WTC11 (cell line): Measurements from ENCODE around the gene TMEM130. TPM values are rescaled to one million over a fixed set of nuclear protein-coding genes. Genes with fewer than 3 reads are reported as not detected.

Experiments used
- ATAC-seq: fragments of 200-7000 bp; cut with Tn5 transposase; 2 replicates; pipeline ENCODE4 v1.10.0; 2021; ENCODE audit warnings: mild to moderate bottlenecking, moderate library complexity
- CTCF ChIA-PET: fragments of 300-600 bp; sonication (Branson Sonifier 250); formaldehyde crosslinking; loops from one replicate; lab custom pipeline; 2021; ENCODE audit warnings: antibody characterized with exemption; lab: Charles Lee
- POLR2A ChIA-PET: fragments of 350-600 bp; sonication (Branson Sonifier 250); formaldehyde crosslinking; loops from one replicate; lab custom pipeline; 2021; ENCODE audit warnings: antibody characterized with exemption; lab: Charles Lee
- DNase-seq: peaks from one replicate; pipeline ENCODE4 v3.0.0; 2021; ENCODE audit warnings: low spot score
- H3K27ac Mint-ChIP-seq: 2 replicates; pipeline ENCODE4 v1.8.0; 2021; ENCODE audit warnings: mixed read lengths
- H3K27me3 Mint-ChIP-seq: 2 replicates; pipeline ENCODE4 v1.8.0; 2021; ENCODE audit warnings: low read depth, mild to moderate bottlenecking, moderate library complexity, mixed read lengths
- H3K36me3 Mint-ChIP-seq: 2 replicates; pipeline ENCODE4 v1.8.0; 2021; ENCODE audit warnings: mixed read lengths
- H3K4me1 Mint-ChIP-seq: 2 replicates; pipeline ENCODE4 v1.8.0; 2022; ENCODE audit warnings: mixed read lengths
- H3K4me3 Mint-ChIP-seq: 2 replicates; pipeline ENCODE4 v1.8.0; 2021; ENCODE audit warnings: mild to moderate bottlenecking, moderate library complexity, mixed read lengths
- H3K9me3 Mint-ChIP-seq: 2 replicates; pipeline ENCODE4 v1.8.0; 2021; ENCODE audit warnings: mixed read lengths
- FOXJ3 ChIP-seq: sonication (generic); formaldehyde crosslinking; IDR thresholded peaks from 2 replicates; pipeline ENCODE4 v1.9.0; 2021; ENCODE audit warnings: missing genetic modification reagents, mild to moderate bottlenecking, borderline replicate concordance
- JUN ChIP-seq: sonication (generic); formaldehyde crosslinking; IDR thresholded peaks from 2 replicates; pipeline ENCODE4 v1.8.0; 2023; ENCODE audit warnings: mild to moderate bottlenecking, missing genetic modification reagents
- MXD4 ChIP-seq: fragments of 250-450 bp; sonication (Bioruptor Pico); IDR thresholded peaks from 2 replicates; pipeline ENCODE4 v1.8.0; 2021; ENCODE audit warnings: mild to moderate bottlenecking, moderate library complexity, borderline replicate concordance
- NFATC4 ChIP-seq: fragments of 250-450 bp; sonication (Bioruptor Pico); IDR thresholded peaks from 2 replicates; pipeline ENCODE4 v1.9.0; 2021; ENCODE audit warnings: mild to moderate bottlenecking
- USF2 ChIP-seq: sonication (generic); formaldehyde crosslinking; IDR thresholded peaks from 2 replicates; pipeline ENCODE4 v1.8.1; 2023; ENCODE audit warnings: mild to moderate bottlenecking, missing genetic modification reagents, moderate library complexity
- ZNF121 ChIP-seq: sonication (generic); formaldehyde crosslinking; IDR thresholded peaks from 2 replicates; pipeline ENCODE4 v1.8.0; 2023; ENCODE audit warnings: missing genetic modification reagents
- ZNF532 ChIP-seq: fragments of 250-450 bp; sonication (Bioruptor Pico); IDR thresholded peaks from 2 replicates; pipeline ENCODE4 v1.9.0; 2021; ENCODE audit warnings: mild to moderate bottlenecking, borderline replicate concordance
- total RNA-seq: library from RNA; stranded (reverse); gene quantifications from 3 replicates; pipeline ENCODE4 v1.2.3, GENCODE V29; 2021
- TF ChIP-seq, protein P1 (sequence below): sonication (generic); formaldehyde crosslinking; IDR thresholded peaks from 2 replicates; pipeline ENCODE4 v1.8.0; 2023; ENCODE audit warnings: missing genetic modification reagents
- TF ChIP-seq, protein P2 (sequence below): sonication (generic); formaldehyde crosslinking; IDR thresholded peaks from 2 replicates; pipeline ENCODE4 v1.8.1; 2022; ENCODE audit warnings: mild to moderate bottlenecking, missing genetic modification reagents, moderate library complexity, borderline replicate concordance
- TF ChIP-seq, protein P3 (sequence below): fragments of 200-600 bp; IDR thresholded peaks from 2 replicates; pipeline ENCODE4 v1.8.0; 2022; ENCODE audit warnings: antibody characterized with exemption

Gene TMEM130
- total RNA-seq, 1 experiment from 2014 or later: 3.2 TPM

GRCh38 chr7:98879979-98880315 lies 10.1 kb upstream of the TMEM130 start:
- POLR2A ChIA-PET: no interaction called here
- H3K36me3 Mint-ChIP-seq: peaks cover 34% of the 10 kb centered on the region
- no peaks in the 10 kb centered on the region for H3K9me3 Mint-ChIP-seq
- ATAC-seq (no peak), DNase-seq (no peak)
- peak overlapping the region; percentile 81 for H3K4me3 Mint-ChIP-seq
- TF ChIP-seq, protein P1, sequence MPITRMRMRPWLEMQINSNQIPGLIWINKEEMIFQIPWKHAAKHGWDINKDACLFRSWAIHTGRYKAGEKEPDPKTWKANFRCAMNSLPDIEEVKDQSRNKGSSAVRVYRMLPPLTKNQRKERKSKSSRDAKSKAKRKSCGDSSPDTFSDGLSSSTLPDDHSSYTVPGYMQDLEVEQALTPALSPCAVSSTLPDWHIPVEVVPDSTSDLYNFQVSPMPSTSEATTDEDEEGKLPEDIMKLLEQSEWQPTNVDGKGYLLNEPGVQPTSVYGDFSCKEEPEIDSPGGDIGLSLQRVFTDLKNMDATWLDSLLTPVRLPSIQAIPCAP (CRISPR knock-in tag): no peak
- no peak for TF ChIP-seq NFATC4 (CRISPR knock-in tag)
- TF ChIP-seq, protein P2, sequence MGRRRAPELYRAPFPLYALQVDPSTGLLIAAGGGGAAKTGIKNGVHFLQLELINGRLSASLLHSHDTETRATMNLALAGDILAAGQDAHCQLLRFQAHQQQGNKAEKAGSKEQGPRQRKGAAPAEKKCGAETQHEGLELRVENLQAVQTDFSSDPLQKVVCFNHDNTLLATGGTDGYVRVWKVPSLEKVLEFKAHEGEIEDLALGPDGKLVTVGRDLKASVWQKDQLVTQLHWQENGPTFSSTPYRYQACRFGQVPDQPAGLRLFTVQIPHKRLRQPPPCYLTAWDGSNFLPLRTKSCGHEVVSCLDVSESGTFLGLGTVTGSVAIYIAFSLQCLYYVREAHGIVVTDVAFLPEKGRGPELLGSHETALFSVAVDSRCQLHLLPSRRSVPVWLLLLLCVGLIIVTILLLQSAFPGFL (CRISPR knock-in tag): no peak
- peaks cover 14% of the 10 kb centered on the region for H3K4me1 Mint-ChIP-seq
- H3K27ac Mint-ChIP-seq: no peak overlapping the region
- CTCF ChIA-PET: interaction anchor here (0.6 to 1.5 kb wide), 4 partner anchors 9 to 46 kb away, joined by 3 to 5 read pairs (median 4); no protein-coding TSS in a partner anchor
- peaks cover 6% of the 10 kb centered on the region for H3K27me3 Mint-ChIP-seq

GRCh38 chr7:98879198-98879978 lies 9.6 kb upstream of the TMEM130 start:
- POLR2A ChIA-PET: interaction anchor here (1.0 to 1.1 kb wide), 4 partner anchors 12 to 529 kb away, joined by 3 read pairs; partner anchors contain the start of genes BUD31, NPTX2 and PDAP1
- CTCF ChIA-PET: interaction anchor here (0.6 to 1.5 kb wide), 13 partner anchors 8 to 529 kb away, joined by 3 to 9 read pairs (median 3); partner anchors contain the start of genes BUD31, PDAP1 and TMEM130

More at GRCh38 chr7:98879198-98879978, 9.6 kb upstream of the TMEM130 start:
- ATAC-seq (peak; percentile 18), DNase-seq (no peak)
- H3K36me3 Mint-ChIP-seq: peaks cover 30% of the 10 kb centered on the region
- no peaks in the 10 kb centered on the region for H3K9me3 Mint-ChIP-seq
- TF ChIP-seq USF2 (CRISPR knock-in tag) (no peak), JUN (CRISPR knock-in tag) (no peak), ZNF121 (no peak), MXD4 (no peak), FOXJ3 (CRISPR knock-in tag) (no peak), ZNF532 (CRISPR knock-in tag) (no peak)
- TF ChIP-seq, protein P3, sequence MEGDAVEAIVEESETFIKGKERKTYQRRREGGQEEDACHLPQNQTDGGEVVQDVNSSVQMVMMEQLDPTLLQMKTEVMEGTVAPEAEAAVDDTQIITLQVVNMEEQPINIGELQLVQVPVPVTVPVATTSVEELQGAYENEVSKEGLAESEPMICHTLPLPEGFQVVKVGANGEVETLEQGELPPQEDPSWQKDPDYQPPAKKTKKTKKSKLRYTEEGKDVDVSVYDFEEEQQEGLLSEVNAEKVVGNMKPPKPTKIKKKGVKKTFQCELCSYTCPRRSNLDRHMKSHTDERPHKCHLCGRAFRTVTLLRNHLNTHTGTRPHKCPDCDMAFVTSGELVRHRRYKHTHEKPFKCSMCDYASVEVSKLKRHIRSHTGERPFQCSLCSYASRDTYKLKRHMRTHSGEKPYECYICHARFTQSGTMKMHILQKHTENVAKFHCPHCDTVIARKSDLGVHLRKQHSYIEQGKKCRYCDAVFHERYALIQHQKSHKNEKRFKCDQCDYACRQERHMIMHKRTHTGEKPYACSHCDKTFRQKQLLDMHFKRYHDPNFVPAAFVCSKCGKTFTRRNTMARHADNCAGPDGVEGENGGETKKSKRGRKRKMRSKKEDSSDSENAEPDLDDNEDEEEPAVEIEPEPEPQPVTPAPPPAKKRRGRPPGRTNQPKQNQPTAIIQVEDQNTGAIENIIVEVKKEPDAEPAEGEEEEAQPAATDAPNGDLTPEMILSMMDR: no peak; the same call in 1 of the 2 replicates
- peak overlapping the region; percentile 81 for H3K4me3 Mint-ChIP-seq
- no peak overlapping the region for H3K27ac Mint-ChIP-seq
- H3K4me1 Mint-ChIP-seq: peaks cover 14% of the 10 kb centered on the region
- H3K27me3 Mint-ChIP-seq: peaks cover 8% of the 10 kb centered on the region
